ENCODE results near the gene ZSWIM1.

DNA sequence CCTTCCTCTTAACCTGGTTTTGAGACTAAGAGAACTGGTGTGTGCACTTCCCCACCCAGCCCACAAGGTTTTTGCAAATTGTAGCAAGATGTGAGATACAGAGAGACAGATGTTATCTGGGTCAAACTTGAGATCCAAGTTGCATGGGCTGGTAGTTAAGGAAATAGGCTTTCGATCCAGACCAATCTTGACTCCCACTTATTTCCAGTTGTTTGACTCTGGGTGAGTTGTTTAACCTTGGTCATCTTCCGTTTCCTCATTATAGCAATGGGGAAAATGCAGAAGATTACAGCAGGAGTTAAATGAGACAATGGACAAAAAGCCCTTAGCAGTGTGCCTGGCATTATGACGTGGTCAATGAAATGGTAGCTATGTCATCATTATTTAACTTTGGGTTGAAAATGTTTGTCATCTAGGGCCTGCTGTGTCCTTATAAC lies 45.7 kb upstream of the ZSWIM1 start:
- TF ChIP-seq POLR2AphosphoS5 (IDR thresholded peaks at IDR 0.05) (no peak), EP300 (IDR thresholded peaks at IDR 0.05) (no peak)
- TF ChIP-seq, protein P1, sequence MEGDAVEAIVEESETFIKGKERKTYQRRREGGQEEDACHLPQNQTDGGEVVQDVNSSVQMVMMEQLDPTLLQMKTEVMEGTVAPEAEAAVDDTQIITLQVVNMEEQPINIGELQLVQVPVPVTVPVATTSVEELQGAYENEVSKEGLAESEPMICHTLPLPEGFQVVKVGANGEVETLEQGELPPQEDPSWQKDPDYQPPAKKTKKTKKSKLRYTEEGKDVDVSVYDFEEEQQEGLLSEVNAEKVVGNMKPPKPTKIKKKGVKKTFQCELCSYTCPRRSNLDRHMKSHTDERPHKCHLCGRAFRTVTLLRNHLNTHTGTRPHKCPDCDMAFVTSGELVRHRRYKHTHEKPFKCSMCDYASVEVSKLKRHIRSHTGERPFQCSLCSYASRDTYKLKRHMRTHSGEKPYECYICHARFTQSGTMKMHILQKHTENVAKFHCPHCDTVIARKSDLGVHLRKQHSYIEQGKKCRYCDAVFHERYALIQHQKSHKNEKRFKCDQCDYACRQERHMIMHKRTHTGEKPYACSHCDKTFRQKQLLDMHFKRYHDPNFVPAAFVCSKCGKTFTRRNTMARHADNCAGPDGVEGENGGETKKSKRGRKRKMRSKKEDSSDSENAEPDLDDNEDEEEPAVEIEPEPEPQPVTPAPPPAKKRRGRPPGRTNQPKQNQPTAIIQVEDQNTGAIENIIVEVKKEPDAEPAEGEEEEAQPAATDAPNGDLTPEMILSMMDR (IDR thresholded peaks at IDR 0.05): no peak

All from sigmoid colon (tissue), 4 donors.